PC-9 (cell line): ENCODE results near the gene PEAK3. TPM values are rescaled to one million over a fixed set of nuclear protein-coding genes. Genes with fewer than 3 reads are reported as not detected.

Experiments
- BruUV-seq: library from RNA; stranded (reverse); fragments of 400-500 nt; replicated peaks from 2 replicates; lab custom pipeline; 2021; lab: Mats Ljungman, UMichigan
- CTCF ChIA-PET: fragments of 300-600 bp; sonication (Branson Sonifier 250); formaldehyde crosslinking; loops from one replicate; lab custom pipeline; 2022; ENCODE audit warnings: antibody characterized with exemption; lab: Charles Lee
- POLR2A ChIA-PET: fragments of 300-600 bp; sonication (Branson Sonifier 250); formaldehyde crosslinking; loops from one replicate; lab custom pipeline; 2022; ENCODE audit warnings: antibody characterized with exemption; ENCODE audit not compliant: unreplicated experiment; lab: Charles Lee
- DNase-seq, 2 experiments: peaks; one replicate each; pipeline versions ENCODE4 v3.0.0 to v3.0.0-alpha.2; 2015 to 2022; ENCODE audit warnings: mixed read lengths in 1 of 2
- H2AFZ ChIP-seq: fragments of 200-600 bp; sonication (generic); 2 replicates; pipeline ENCODE4 v1.8.1; 2017; ENCODE audit warnings: antibody characterized with exemption
- H3F3A ChIP-seq: fragments of 200-600 bp; sonication (generic); 2 replicates; pipeline ENCODE4 v1.8.1; 2017; ENCODE audit warnings: antibody characterized with exemption, mild to moderate bottlenecking, low read depth; ENCODE audit not compliant: insufficient read depth
- H3K27ac ChIP-seq: fragments of 200-600 bp; sonication (generic); 2 replicates; pipeline ENCODE4 v1.6.1; 2016; ENCODE audit warnings: mixed run types
- H3K27me3 ChIP-seq: fragments of 200-600 bp; sonication (generic); 2 replicates; pipeline ENCODE4 v1.6.1; 2016; ENCODE audit warnings: low read depth, mixed run types; ENCODE audit not compliant: insufficient read depth
- H3K36me3 ChIP-seq: fragments of 200-600 bp; sonication (generic); 2 replicates; pipeline ENCODE4 v1.6.1; 2016; ENCODE audit warnings: low read depth, mixed run types
- H3K4me1 ChIP-seq: fragments of 200-600 bp; sonication (generic); replicated peaks from 2 replicates; pipeline ENCODE4 v1.6.1; 2016; ENCODE audit warnings: mixed run types; ENCODE audit not compliant: insufficient read depth
- H3K4me2 ChIP-seq: fragments of 200-600 bp; sonication (generic); 2 replicates; pipeline ENCODE4 v1.6.1; 2017; ENCODE audit warnings: mixed run types
- H3K4me3 ChIP-seq: fragments of 200-600 bp; sonication (generic); 2 replicates; pipeline ENCODE4 v1.6.1; 2016; ENCODE audit warnings: mixed run types
- H3K79me2 ChIP-seq: fragments of 200-600 bp; sonication (generic); 2 replicates; pipeline ENCODE4 v1.6.1; 2017; ENCODE audit warnings: low read depth, mixed run types
- H3K9me2 ChIP-seq: fragments of 200-600 bp; sonication (generic); 2 replicates; pipeline ENCODE4 v1.8.1; 2017; ENCODE audit warnings: mild to moderate bottlenecking; ENCODE audit not compliant: insufficient read depth
- H3K9me3 ChIP-seq: fragments of 200-600 bp; sonication (generic); 2 replicates; pipeline ENCODE4 v1.8.1; 2016; ENCODE audit warnings: low read depth; ENCODE audit not compliant: insufficient read depth
- H4K20me1 ChIP-seq: fragments of 200-600 bp; sonication (generic); 2 replicates; pipeline ENCODE4 v1.8.1; 2017; ENCODE audit not compliant: insufficient read depth
- EZH2 ChIP-seq: fragments of 200-600 bp; sonication (generic); IDR thresholded peaks from 2 replicates; pipeline ENCODE4 v1.8.0; 2017; ENCODE audit warnings: antibody characterized with exemption, low read depth
- intact Hi-C: fragments of 100-400 bp; cut with micrococcal nuclease; formaldehyde crosslinking; loops from one replicate; pipeline ENCODE4 v1.10.0; 2022; ENCODE audit not compliant: unreplicated experiment
- total RNA-seq: library from RNA; stranded (reverse); gene quantifications from 2 replicates; pipeline ENCODE4 v1.2.3, GENCODE V29; 2021
- TF ChIP-seq, protein P1 (sequence below): fragments of 200-600 bp; sonication (generic); conservative IDR thresholded peaks from 2 replicates; pipeline ENCODE4 v1.6.1; 2017; ENCODE audit warnings: mixed run types, antibody characterized with exemption, mild to moderate bottlenecking, moderate library complexity

Gene PEAK3
- total RNA-seq, 1 experiment from 2014 or later = not detected

DNA sequence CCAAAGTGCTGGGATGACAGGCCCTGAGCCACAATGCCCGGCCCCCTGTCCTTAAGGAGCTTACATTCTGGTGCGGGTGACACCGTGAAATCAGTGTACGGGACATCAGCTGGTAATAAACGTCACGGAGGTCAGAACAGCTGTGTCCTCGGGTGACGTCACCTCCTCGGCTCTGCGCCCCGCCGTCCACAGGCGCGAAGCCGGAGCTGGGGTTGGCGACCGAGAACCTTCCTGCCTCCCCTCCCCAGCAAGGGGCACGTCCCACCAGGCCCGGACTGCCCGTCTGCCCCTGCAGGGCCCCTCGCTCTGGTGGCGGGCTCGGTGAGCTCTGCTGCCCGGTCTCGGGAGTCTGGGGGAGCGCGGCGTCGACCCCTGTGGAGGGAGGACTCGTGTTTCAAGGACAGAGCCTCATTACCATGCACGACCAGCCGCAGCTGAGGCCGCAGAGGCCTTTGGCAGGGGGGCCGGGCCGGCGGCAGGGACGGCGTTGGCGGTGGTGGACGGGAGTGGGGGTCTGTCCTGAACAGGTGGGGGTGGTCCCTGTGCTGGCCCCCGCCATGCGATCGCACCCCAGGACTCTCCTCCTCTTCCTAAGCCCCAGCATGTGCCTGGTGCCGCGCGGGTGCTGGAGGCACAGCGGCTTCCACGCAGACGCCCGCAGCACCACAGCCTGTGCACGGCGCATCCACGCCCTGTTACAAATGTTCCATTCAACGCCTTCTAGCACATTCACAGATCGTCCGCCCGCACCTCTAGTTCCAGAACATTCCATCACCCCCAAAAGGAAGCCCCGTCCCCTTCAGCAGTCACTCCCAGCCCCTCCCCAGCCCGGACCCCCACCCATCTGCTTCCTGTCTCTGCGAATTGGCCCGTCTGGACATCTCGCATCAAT lies 20.6 kb upstream of the PEAK3 start:
- CTCF ChIA-PET = no interaction called here
- BruUV-seq = no TSS peak

DNA sequence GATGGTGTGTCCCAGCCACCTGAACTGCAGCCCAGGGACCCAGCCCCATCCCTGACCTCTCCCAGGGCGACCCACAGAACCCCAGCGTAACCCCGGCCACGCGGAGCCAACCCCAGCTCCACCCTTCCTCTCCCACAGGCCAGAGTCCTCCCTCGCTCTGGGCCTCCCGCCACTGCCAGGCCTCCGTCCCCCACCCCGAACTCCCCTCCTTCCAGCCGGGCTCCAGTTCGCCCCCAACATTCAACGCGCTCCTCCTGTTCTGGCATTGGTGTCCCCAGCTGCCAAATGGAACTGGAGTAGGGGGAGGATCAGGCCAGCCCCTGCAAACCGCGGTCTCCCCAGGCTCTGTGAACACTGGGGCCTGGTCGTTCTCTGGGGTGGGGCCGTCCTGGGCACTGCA lies 18.6 kb upstream of the PEAK3 start:
- intact Hi-C loops = no loop called here
- Histone ChIP-seq H3K4me2 (no peak overlapping the region), H3K36me3 (no peaks in the 10 kb centered on the region), H3K27ac (no peak overlapping the region), H2AFZ (no peak overlapping the region), H4K20me1 (no peaks in the 10 kb centered on the region), H3K9me3 (no peaks in the 10 kb centered on the region), H3F3A (no peaks in the 10 kb centered on the region), H3K4me3 (no peak overlapping the region), H3K4me1 (no peaks in the 10 kb centered on the region), H3K27me3 (no peaks in the 10 kb centered on the region), H3K9me2 (no peaks in the 10 kb centered on the region), H3K79me2 (no peaks in the 10 kb centered on the region)
- no TSS peak for BruUV-seq
- DNase-seq = no peak
- ChIA-PET CTCF (no interaction called here), POLR2A (no interaction called here)
- TF ChIP-seq, protein P1, sequence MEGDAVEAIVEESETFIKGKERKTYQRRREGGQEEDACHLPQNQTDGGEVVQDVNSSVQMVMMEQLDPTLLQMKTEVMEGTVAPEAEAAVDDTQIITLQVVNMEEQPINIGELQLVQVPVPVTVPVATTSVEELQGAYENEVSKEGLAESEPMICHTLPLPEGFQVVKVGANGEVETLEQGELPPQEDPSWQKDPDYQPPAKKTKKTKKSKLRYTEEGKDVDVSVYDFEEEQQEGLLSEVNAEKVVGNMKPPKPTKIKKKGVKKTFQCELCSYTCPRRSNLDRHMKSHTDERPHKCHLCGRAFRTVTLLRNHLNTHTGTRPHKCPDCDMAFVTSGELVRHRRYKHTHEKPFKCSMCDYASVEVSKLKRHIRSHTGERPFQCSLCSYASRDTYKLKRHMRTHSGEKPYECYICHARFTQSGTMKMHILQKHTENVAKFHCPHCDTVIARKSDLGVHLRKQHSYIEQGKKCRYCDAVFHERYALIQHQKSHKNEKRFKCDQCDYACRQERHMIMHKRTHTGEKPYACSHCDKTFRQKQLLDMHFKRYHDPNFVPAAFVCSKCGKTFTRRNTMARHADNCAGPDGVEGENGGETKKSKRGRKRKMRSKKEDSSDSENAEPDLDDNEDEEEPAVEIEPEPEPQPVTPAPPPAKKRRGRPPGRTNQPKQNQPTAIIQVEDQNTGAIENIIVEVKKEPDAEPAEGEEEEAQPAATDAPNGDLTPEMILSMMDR = no peak
- no peak for TF ChIP-seq EZH2

More for the DNA sequence above, 20.6 kb upstream of the PEAK3 start:
- Histone ChIP-seq H3K4me1 (no peaks in the 10 kb centered on the region), H3K4me3 (no peak overlapping the region), H3K9me2 (no peaks in the 10 kb centered on the region), H3K27me3 (no peaks in the 10 kb centered on the region), H3K27ac (no peak overlapping the region), H3K9me3 (no peaks in the 10 kb centered on the region), H3K79me2 (no peaks in the 10 kb centered on the region), H3F3A (no peaks in the 10 kb centered on the region), H2AFZ (no peak overlapping the region), H3K4me2 (no peak overlapping the region), H3K36me3 (no peaks in the 10 kb centered on the region), H4K20me1 (no peaks in the 10 kb centered on the region)
- POLR2A ChIA-PET = no interaction called here
- no peak for DNase-seq
- intact Hi-C loops = no loop called here
- TF ChIP-seq EZH2 = no peak
- TF ChIP-seq, protein P1 = no peak

DNA sequence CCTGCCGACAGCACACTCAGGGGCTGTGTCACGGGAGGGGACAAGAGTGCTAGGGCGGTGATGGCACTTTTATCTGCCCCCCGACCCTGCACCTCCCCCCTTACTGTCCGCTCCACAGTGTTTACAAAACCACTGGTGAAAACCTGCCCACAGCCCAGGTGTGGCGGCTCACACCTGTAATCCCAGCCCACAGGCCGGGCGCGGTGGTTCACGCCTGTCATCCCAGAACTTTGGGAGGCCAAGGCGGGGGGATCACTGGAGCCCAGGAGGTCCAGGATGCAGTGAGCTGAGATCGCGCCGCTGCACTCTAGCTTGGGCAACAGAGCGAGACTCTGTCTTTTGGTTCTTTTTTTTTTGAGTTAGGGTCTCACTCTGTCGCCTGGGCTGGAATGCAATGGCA lies 14.2 kb upstream of the PEAK3 start:
- H3K4me2 ChIP-seq = no peak overlapping the region
- ChIA-PET CTCF (no interaction called here), POLR2A (no interaction called here)
- H3K4me3 ChIP-seq = no peak overlapping the region
- H3K27ac ChIP-seq = no peak overlapping the region
- intact Hi-C loops = no loop called here
- no peaks in the 10 kb centered on the region for H3K79me2 ChIP-seq
- no peak overlapping the region for H2AFZ ChIP-seq
- TF ChIP-seq, protein P1 = no peak
- TF ChIP-seq EZH2 = no peak
- H3K27me3 ChIP-seq = no peaks in the 10 kb centered on the region
- no peaks in the 10 kb centered on the region for H3K9me2 ChIP-seq
- no peaks in the 10 kb centered on the region for H4K20me1 ChIP-seq
- H3K4me1 ChIP-seq = no peaks in the 10 kb centered on the region
- no peaks in the 10 kb centered on the region for H3F3A ChIP-seq
- no peaks in the 10 kb centered on the region for H3K9me3 ChIP-seq
- BruUV-seq = no TSS peak
- no peaks in the 10 kb centered on the region for H3K36me3 ChIP-seq
- DNase-seq = no peak
